GM21576 (cell line): ENCODE measurements around the gene MXD4.

Experiments
- ATAC-seq: cut with Tn5 transposase; IDR thresholded peaks from one replicate; pipeline ENCODE4 v1.9.1; 2021; ENCODE audit warnings: mild to moderate bottlenecking, moderate library complexity; ENCODE audit not compliant: unreplicated experiment

MXD4 gene

DNA sequence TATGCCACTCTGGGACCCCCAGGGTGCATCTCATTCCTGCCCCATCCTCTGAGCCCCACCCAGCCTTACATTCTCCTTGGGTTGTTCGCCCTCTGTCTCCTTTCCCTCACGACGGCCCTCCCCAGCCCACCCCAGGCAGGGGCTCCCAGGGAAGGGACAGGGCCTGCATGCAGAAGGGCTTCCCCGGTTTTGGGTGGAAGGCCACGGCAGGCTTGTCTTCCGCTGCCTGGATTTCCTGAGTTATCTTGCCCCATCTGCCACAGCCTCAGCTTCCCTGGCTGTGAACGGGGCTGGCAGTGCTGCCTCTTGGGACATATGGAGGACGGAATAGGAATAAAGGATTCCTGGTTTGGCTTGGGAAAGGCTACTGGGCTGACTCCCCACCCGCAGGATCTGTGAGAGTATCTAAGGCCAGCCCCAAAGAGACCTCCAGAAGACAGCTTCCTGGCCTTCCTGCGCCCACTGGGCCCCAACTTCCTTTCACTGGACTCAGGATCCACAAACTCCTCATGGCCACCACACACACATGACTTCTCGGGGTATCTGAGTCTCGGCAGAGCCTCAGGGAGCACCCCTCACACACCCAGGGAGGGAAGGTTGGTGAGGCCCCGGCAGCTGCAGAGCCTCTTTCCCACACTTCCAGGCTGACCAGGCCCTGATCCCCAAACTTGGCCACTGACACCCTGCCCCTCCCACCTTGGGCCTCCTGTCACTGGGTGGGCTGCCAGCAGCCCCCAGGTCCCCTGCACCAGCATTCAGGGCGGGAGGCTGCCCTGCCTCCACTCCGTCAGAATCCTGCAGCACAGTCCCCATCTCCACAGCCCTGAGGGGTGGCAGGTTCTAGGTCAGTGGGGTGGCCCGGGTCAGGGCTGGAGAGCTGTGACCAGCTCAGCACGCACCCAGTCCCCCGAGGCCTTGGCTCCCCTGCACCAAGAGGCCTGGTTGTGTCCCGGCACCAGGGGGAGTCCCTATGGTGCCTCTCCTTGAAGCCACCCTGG is 3.5 kb upstream of the MXD4 start:
- ATAC-seq = no peak

DNA sequence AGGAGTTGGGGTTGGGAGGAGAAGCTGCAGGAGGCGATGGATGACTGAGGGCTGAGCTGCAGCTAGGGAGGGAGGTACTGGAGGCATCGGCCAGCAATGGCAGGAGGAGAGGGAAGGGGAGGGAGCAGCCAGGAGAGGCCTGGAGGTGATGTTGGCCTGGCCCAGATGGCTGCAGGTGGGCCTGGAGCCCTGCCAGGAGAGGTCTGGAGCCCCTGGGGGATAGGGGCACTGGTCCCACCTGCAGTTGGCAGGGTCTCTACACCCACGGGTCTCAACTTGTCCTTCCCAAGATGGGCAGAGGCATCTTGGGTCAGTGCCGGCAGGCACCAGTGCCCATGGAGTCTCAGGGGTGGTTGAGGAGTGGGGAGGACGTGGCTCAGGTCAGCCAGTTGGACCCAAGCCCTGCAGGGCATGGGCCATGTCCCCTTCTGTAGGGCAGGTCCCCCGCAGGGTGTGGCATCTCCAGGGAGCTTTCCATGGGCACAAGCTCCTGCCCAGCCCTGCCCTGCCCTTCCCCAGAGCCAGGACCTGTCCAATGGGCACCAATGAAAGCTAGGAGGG is 2.7 kb upstream of the MXD4 start:
- no peak for ATAC-seq

DNA sequence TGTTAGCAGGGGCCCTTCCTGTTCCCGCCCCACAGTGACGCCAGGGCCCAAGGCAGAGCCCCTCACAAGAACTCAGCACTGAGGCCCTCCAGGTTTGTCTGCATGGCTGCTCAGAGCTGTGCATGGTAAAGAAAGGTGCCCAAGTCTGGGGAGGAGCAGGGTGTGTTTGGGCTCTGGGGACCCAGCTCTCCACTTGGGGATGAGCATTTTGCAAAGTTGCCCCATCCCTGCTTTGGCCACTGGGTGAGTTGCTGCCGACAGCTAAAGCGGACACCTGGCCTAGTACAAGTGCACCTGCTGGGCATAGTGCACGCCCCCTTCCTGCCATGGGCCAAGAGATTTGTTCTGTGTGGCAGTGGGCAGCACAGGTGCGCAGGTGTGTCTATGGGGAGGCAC is 2.0 kb upstream of the MXD4 start:
- no peak for ATAC-seq

DNA sequence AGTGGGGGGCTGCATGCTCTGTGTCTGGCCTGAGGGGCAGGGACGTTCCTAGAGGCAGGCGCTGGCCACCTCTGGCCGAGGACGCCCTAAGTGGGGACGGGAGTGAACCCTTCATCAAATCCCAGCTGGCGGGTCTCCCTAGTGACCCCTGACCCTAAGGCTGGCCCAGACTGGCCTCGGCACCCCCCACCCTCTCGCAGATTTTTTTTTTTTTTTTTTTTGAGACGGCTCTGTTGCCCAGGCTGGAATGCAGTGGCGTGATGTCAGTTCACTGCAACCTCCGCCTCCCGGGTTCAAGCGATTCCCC is 988 bp upstream of the MXD4 start:
- no peak for ATAC-seq

DNA sequence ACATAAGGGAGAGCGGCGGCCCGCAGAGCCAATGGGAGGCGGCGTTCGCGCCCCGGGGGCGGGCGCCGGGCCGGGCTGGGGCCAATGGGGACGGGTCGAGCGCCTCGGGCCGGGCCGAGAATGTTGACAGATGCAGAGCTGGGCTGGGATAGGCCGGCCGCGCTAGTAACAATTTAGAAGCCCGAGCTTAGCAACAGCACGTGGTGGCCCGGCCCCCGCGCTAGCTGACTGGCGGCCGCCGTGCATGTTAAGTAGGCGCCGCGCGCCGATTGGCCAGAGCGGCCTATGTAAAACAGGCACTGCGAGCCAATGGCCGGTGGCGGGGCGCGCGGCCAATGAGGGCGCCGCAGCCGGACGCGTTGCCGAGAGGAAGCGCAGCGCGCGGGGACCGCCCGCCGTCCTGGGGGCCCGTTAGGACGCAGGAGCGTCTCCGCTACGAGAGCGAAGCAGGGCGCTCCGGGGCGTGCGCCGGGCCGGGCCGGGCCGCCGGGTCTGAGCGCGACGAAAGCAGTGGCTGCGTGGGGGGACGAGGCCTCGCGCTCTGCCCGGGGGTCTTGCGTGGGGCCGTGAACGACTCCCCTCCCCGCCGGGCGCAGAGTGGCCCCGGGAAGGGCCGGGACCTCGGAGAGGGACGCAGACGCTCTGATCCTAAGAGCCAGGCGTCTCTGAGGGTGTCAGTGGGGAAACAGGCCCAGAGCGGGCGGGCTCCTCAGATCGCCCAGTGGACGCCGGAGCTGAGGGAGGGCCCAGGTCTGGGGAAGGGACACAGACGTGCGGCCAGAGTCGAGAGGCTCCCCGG is 435 bp upstream of the MXD4 start:
- ATAC-seq = peak; percentile 86

DNA sequence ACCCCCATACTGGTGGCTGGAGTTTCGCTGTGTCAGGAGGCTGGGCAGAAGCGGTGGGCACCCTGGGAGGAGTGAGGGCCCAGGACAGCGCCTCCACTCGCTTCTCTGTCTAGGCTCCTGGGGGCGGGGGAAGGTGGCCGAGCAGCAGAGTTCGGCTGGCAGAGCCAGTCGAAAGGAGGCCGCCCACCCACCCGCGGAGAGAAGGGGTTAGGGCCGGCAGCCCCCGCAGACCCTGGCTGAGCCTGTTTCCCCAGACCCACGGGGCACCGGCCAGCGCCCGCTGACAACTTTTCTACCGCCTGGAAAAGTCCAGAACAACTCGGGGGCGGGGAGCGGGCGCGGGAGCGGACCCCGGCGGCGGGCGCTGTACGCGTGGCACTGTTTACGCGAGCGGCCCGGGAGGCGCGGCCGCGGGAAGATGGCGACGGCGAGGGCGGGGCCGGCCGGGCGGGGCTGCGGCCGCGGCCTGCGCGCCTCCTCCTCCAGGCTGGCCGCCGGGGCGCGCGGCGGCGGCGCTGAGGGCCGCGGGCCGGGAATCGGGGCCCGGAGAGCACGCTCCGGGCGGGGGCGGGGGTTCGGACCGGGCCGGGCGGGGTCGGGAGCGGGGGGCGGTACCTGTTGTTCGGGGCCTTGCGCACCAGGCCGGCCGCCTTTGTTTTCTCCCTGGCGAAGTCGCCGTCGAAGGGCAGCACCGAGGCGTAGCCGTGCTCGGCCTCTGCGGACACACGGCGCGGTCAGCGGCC is 628 bp downstream of the MXD4 start:
- peak; percentile 19 for ATAC-seq

DNA sequence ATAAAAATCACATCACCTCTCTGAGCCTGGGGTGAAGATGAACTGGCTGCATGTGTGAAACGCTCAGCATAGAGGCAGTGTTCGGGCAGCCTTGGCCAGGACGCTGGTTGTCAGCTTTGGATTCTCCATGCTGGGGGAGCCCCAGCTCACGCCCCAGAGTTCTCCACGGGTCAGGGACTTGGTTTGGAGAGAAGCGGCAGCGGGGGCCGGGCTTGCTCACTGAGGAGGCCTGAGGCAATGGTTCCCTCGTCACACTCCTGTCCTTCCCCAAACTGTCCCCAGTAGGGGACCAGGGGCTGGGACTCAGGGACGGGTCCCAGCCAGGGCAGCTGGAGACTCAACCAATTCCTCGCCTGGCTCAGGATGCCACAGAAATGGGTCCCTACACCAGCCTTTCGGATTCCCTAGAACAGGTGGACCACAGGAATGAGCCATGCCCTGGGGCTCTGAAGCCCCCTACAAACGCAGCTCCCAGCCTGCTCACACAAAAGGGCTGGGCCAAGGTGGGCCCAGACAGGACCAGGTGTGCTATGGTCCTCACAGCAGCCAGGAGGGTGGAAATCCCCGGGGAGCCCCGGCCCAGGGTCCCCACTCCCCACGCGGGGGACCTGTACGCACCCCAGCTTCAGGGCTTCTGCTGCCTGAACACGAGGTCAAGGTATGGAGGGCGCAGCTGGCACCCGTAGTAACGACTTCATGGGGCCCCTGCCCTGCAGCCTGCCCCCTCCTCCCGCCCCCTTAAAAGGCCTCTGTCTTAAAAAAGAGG is 1.4 kb downstream of the MXD4 start:
- no peak for ATAC-seq

DNA sequence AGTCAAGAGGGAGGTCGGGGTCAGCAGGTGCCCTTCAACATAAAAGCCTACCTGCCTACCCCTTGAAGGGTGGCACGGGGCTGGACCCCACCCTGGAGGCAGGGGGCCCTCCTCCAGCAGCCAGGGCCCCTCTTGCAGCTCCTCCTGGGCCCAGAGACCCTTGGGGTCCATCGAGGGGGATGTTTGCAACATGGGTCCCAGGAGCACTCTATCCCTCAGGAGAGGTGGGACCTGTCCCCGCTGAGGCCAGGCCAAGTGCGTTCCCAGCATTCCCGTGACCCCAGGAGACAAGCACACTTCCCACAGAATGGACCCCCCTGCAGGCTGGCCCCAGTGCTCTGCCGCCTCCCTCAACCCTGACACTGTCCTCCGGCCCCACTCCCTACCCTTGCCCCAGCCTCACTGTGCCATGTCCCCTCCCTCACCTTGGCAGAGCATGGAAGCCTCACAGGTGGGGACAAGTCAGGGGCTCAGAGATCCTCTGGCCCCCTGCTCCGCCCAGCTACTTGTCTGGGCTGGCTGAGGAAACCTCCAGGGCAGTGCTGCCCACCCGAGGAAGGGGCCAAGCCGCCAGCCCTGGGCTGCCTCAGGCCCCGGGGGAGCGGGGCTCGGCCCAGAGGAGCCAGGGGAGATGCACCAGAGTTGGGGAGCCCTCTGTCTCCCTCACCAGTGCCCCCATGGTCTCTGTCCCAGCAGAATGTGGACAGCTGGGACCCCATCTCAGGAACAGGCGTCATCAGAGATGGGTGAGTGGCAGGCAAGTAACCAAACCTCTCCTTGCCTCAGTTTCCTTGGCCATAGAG is 2.2 kb downstream of the MXD4 start:
- no peak for ATAC-seq

DNA sequence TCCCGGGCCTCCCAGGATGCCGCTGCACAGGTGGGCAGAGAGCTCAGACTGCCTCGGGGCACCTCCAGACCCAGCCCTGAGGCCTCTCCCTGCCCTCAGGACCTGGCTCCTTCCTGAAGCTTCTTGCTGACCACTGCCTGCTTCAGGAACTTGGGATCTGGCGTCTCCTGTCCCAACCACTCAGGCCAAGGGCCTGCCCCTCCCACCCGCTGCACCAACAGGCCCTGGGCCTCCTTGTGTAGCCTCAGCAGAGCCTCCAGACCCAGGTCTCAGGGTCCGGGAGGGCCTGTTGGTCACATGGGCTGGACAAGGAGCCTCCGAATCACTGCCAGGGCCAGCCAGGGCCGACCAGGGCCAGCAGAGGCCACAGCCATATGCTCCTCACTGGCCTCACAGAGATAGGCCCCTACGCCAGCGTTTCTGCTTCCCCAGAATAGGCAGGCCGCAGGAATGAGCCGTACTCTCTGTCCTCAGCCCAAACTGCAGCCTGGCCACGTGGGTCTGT is 2.8 kb downstream of the MXD4 start:
- no peak for ATAC-seq

DNA sequence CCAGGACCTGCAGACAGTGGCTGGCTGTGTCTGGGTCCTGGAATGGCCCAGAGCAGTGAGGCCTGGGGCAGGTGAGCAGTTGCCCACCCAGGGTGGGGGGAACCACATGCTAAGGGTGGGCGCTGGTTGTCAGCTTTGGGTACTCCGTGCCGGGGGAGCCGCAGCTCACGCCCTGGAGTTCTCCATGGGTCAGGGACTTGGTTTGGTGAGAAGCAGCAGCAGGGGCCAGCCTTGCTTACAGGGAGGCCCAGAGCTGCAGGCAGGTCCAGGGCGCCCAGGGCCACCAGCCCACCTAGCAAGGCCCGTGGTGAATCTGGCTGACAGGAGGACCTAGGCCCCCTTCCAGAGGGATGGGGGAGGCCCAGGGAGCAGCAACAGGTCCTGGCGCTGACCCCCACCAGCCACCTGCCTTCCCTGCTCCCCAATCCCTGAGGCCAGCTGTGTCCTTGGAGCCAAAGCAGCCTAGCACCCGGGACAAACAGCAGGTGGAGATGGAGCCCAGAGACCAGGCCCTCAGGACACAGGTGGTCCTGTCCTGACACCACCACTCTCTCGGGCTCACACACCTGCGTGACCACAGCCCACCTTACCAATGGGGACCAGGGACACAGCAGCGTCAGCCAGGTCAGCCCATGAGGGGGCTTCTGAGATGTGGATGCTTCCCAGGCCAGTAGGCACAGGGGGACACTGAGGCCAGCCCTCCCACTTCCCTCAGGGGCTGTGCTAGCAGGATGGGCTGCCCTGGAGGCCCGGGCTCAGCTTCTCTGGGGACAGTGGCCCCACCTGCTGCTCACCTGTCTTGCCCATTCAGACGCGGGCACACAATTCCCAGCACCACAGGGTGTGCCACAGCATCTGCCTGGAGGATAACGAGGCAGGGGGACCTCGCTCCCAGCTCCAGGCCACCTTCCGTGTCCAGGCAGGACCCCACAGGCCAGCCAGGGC is 3.5 kb downstream of the MXD4 start:
- ATAC-seq = no peak

DNA sequence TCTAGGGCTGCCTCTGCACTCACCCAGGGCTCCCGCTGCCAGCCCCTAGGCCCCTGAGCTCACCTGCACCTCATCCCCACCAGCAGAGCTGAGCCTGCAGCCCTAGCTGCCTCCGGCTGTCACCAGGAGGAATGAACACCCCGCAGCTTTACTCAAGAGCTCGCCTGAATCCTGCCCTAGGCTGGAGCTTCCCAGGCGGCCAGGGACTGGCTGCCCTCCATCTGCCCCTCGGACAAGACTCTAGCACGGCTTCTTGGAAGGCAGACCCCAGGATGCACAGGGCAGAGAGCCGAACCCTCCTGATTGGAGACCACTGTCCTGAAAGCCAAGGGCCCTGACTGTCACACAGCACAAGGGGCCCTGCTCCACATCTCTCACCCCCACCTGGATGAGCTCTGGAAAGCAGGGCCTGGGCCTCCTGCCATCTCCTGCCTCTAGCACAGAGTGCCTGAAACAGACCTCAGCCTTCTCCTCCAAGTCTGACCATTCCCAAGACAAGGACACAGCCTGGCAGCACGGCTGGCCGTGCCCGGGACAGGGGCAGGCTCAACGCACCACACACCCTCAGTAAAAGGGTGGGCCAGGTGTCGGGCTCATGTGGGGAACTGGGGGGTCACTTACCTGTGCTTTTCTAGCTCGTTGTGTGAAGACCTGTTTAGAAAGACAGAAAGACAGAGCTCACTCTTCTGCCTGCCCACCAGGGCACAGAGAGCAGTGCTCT is 4.4 kb downstream of the MXD4 start:
- no peak for ATAC-seq

DNA sequence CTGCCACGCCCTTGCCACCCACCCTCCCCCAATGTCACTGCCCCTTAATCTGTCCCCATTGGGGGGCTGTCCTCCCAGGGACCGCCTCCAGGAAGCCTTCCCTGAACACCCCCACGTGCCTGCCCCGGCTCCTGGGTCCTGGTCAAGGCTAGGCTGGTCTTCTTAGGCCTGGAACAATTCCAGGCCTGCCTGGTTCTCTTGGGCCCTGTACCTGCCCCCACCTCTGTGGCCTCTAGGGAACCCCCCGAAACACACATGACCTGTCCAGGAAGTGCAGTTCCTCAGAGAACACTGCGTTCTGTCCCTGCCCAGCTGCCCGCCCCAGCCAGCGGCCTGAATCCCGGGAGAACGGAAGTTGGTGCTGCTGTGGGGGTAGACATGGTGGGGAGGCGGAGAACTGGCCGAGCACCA is 5.1 kb downstream of the MXD4 start:
- ATAC-seq = no peak

DNA sequence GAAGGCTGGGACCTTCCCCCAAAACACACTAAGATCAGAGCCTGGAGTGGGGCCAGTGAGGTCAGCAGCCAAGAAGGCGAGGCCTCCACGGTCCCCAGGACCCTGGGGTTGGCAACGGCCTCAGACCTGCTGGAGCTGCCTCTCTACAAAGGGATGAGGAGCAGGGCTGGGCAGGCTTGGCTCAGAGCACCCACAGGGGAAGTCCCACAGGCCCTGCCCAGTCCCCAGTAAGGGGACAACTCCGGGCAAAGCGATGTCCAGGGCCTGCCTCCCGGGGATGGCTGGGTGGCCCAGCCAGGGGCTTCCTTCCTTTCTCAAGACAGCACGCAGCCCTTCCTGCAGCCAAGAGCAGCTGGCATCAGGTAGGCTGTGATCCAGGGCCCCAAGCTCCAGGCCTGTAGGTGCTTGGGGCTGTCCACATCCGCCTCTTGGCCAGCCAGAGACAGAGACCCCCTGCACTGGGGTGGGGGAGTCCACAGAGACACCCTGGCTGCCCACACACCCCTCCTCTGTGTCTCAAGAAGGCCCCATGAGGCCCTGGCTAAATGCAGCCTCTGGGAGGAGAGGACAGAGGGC is 5.7 kb downstream of the MXD4 start:
- no peak for ATAC-seq

DNA sequence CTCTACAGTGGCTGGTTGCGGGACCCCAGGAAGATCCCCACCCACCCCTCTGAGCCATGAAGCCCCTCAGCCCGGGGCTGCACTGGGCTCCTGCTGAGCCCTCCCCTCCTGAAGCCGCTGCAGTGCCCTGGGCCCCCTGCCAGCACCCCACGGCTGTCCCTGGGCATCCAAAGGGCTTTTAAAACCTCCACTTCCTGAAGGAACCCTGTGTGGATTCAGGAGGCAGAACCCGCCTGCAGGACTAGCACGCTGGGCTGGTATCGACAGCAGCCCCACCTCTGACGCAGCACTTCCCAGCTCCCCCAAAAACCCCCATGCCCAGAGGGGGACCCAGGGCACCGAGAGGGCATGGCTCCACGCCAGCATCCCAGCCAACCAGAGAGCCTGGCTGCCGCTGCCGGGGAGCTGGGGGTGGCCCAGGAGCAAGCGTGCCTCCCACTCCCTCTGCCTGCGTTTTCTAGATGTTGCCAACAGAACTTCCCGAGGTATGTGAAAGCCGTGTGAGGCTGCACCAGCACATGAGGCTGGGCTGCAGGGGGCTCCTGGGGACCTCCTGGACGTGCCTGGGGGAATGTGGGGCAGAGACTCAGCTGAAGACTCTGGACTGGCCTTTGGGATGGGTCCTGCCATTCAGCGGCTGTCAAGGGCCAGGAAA is 6.3 kb downstream of the MXD4 start:
- no peak for ATAC-seq

DNA sequence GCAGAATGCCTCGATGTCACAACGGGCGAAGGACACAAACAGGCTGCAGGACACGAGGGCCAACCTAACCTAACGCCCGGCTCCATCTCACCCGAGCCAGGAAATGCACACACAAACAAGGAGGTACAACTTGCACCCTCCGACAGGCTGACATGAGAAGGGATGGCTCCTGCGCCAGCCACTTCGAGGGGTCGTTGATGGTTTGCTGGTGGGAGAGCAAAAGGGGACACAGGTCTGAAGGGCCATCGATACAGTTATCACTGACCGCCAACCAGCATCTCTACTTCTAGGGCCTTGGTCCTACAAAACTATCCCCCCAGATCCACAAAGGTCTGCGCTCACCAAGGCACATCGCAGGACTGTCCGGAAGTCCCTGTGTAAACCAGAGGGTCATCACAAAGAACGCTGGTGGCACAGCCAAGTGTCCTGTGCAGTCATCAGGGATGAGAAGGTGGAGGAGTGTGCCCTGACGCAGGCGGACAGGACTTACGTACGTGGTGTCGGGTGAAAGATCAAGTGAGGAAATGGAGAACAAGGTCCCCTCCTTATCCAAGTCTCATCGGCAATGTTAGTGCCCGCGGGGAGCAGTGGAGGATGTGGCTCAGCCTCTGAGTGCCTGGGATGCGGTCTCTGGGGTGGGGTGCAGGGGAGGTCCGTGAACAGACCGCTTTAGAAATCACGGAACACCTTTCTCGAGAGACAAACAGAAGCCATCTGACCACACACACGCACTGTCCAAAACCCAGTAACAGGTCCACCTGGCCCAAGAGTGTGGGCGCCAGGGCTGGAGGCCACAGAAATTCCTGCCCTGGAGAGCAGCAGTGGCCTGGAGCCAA is 7.0 kb downstream of the MXD4 start:
- no peak for ATAC-seq
